Measurements from ENCODE around the gene STX1B. TPM values are rescaled to one million over a fixed set of nuclear protein-coding genes. Genes with fewer than 3 reads are reported as not detected.
A peak's percentile ranks its signal among the peaks of the same experiment; 100 is the strongest.

STX1B gene
- total and polyA plus RNA-seq, 2 of the 8 experiments (the other 6 are each of a cell fraction or from before 2014, with no cell fraction given) = 8.9 to 20.2 TPM

DNA sequence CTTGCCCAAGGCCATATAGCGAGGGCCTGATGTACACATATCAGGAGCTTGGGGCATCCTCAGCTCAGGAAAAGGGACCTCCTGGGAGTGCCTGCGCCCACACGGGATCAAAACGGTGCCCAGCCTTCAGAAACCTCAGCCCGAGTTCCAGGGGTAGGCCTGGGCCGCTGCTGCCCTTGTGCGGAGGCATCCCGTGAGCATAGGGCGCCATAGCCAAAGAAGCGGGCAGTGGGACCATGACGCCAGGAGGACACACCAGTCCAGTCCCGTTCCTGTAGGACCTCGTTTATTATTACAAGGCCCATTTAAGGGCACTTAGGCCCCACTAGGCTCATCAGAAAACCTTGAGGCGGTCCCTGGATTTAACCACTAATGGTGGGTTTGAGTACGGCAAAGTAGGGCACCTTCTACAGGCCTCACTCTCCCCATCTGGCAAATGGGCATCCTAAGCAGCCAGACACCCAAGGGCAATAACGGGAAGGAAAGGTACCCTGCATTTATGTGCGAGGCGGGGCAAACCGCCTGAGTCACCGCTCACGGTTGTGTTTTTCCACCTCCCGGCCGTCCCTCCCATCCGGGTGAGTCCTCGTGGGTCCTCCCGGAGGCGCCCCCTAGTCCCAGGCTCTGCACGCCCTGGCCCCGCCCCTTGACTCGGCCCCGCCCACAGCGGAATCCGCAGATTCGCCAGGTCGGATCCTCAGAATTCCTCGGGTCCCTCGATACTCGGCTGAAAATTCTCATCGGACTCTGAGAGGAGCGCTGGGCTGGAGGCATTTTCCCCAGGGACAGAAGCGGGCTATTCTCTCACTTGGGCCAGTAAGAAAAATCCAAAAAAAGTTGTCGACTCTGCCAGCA is 53.6 kb downstream of the STX1B start (continued):
- TF ChIP-seq RAD21 (IDR thresholded peaks at IDR 0.05 in 1 of 2, conservative IDR thresholded peaks at IDR 0.05 in 1 of 2; ENCODE audit: low read depth in 2 of 2, low read length in 2 of 2) = no peak
- no peak for TF ChIP-seq EZH2 (IDR thresholded peaks at IDR 0.05; ENCODE audit: low read depth, low read length, severe bottlenecking)
- TF ChIP-seq ASH2L (IDR thresholded peaks at IDR 0.05; ENCODE audit: low read length) = no peak
- no peak for TF ChIP-seq SUZ12 (IDR thresholded peaks at IDR 0.05; ENCODE audit: low read length)
- no peak for TF ChIP-seq SP4 (IDR thresholded peaks at IDR 0.05; ENCODE audit: low read length)
- TF ChIP-seq, protein P1, sequence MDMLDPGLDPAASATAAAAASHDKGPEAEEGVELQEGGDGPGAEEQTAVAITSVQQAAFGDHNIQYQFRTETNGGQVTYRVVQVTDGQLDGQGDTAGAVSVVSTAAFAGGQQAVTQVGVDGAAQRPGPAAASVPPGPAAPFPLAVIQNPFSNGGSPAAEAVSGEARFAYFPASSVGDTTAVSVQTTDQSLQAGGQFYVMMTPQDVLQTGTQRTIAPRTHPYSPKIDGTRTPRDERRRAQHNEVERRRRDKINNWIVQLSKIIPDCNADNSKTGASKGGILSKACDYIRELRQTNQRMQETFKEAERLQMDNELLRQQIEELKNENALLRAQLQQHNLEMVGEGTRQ (IDR thresholded peaks at IDR 0.05; ENCODE audit: low read length) = no peak
- TF ChIP-seq CHD2 (IDR thresholded peaks at IDR 0.05; ENCODE audit: low read length) = no peak
- no peak for TF ChIP-seq RBBP5 (IDR thresholded peaks at IDR 0.05; ENCODE audit: borderline replicate concordance, low read depth, low read length)
- TF ChIP-seq MAFK (IDR thresholded peaks at IDR 0.05; ENCODE audit: low read depth, low read length) = no peak
- no peak for TF ChIP-seq SAP30 (IDR thresholded peaks at IDR 0.05; ENCODE audit: insufficient read depth, insufficient replicate concordance, low read length)
- no peak for TF ChIP-seq JUN (IDR thresholded peaks at IDR 0.05; ENCODE audit: low read depth, low read length)
- TF ChIP-seq POLR2A (IDR thresholded peaks at IDR 0.05; ENCODE audit: control extremely low read depth in 1 of 2, low read depth in 2 of 2, low read length in 2 of 2) = peak in 1 of 2 experiments; percentile 58; a peak in 2 of 3 replicates
- peak; percentile 42; the same call in 1 of the 2 replicates for TF ChIP-seq TEAD4 (IDR thresholded peaks at IDR 0.05; ENCODE audit: low read depth, low read length)
- no peak; the same call in 1 of the 2 replicates for TF ChIP-seq CREB1 (IDR thresholded peaks at IDR 0.05)
- no peak for TF ChIP-seq TAF7 (optimal IDR thresholded peaks at IDR 0.05; ENCODE audit: borderline replicate concordance, low read depth, low read length)
- TF ChIP-seq, protein P2, sequence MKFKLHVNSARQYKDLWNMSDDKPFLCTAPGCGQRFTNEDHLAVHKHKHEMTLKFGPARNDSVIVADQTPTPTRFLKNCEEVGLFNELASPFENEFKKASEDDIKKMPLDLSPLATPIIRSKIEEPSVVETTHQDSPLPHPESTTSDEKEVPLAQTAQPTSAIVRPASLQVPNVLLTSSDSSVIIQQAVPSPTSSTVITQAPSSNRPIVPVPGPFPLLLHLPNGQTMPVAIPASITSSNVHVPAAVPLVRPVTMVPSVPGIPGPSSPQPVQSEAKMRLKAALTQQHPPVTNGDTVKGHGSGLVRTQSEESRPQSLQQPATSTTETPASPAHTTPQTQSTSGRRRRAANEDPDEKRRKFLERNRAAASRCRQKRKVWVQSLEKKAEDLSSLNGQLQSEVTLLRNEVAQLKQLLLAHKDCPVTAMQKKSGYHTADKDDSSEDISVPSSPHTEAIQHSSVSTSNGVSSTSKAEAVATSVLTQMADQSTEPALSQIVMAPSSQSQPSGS (IDR thresholded peaks at IDR 0.05; ENCODE audit: low read length) = no peak
- no peak; the same call in 1 of the 2 replicates for TF ChIP-seq KDM5A (IDR thresholded peaks at IDR 0.05; ENCODE audit: low read length)
- TF ChIP-seq EP300 (IDR thresholded peaks at IDR 0.05; ENCODE audit: borderline replicate concordance in 1 of 2, low read depth in 2 of 2, low read length in 2 of 2) = peak in 1 of 2 experiments; percentile 42; a peak in 1 of 3 replicates
- no peak; the same call in 1 of the 2 replicates for TF ChIP-seq TAF1 (IDR thresholded peaks at IDR 0.05; ENCODE audit: low read depth, low read length)
- TF ChIP-seq ZNF274 (IDR thresholded peaks at IDR 0.05; ENCODE audit: borderline replicate concordance, extremely low read depth, low read length) = no peak
- no peak for TF ChIP-seq SIX5 (IDR thresholded peaks at IDR 0.05; ENCODE audit: low read depth, low read length)
